ENCODE results near the gene PCBD1.

The PCBD1 gene

DNA sequence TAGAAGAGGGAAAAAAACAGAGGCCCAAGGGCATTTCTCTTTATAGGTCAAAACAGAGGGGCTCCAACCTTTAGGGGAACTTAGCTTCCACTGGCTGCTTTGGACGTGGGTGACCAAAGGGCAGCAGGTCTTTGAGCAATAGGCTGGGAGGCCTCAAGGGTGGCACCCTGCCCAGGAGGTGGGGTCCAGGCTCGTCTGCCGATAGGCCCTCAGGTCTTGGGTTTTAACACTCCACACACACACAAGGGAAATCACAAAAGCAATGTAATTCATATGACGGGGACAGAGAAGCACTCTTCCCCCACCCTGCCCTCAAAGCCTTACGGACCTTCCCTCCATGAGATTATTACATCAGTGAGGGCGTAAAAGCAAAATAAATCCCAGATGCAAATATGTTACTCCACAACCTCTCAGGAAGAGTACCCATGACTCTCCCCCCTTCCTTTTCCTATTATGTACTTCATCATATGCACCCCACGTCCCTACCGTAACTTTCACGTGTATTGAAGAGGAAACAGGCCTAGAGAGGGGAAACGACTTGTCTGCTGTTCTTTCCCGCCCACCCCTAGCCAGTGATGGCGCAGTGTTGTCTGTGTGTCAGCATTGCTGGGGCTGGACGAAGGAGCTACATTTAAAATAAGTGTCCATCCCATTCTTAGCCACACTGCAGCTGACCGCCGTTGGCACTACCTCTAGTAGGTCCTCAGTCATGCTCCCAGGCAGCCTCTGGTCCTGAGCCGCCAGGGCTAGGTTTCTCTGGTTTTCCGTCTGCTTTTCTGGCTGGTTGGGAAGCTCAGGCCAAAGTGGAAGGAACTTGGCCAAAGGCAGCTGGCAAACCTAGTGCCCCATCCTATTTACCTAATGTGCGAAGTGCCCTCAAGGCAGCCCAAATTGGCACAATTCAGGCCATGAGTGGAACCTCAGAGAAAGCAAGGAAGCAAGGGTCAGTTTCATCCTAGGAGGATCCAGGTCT is 2.1 kb downstream of the PCBD1 start:
- TF ChIP-seq TARDBP (IDR thresholded peaks at IDR 0.05): no peak
- no peak for TF ChIP-seq LEF1 (IDR thresholded peaks at IDR 0.05; ENCODE audit: borderline replicate concordance)
- TF ChIP-seq ZNF384 (IDR thresholded peaks at IDR 0.05): no peak
- TF ChIP-seq SP1 (IDR thresholded peaks at IDR 0.05): no peak
- TF ChIP-seq, protein P1, sequence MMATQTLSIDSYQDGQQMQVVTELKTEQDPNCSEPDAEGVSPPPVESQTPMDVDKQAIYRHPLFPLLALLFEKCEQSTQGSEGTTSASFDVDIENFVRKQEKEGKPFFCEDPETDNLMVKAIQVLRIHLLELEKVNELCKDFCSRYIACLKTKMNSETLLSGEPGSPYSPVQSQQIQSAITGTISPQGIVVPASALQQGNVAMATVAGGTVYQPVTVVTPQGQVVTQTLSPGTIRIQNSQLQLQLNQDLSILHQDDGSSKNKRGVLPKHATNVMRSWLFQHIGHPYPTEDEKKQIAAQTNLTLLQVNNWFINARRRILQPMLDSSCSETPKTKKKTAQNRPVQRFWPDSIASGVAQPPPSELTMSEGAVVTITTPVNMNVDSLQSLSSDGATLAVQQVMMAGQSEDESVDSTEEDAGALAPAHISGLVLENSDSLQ (IDR thresholded peaks at IDR 0.05): no peak
- TF ChIP-seq ARNT (IDR thresholded peaks at IDR 0.05): no peak
- no peak for TF ChIP-seq HDGF (IDR thresholded peaks at IDR 0.05; ENCODE audit: borderline replicate concordance)
- no peak for DNase-seq (ENCODE audit: extremely low spot score)
- ChIA-PET POLR2A (no interaction called here), CTCF (no interaction called here)

DNA sequence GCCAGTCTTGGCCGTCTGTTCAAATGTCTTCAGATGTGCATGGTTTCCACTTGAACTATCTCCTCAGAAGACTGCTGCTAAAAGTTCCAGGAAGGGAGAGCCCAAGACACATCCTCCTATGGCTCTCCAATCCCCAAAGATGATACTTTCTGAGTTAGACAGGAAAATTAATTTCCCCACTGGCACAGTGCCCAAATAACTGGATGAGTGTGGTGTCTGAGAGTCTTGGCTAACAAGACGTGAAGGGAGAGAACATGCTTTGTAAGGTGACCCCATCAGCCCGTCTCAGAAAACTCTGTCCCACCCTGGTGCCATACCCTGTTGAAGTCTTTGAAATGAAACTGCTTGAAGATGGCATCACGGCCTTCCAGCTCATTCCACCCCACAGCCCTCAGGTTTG is 2.9 kb downstream of the PCBD1 start:
- TF ChIP-seq ARNT (IDR thresholded peaks at IDR 0.05) (no peak), TARDBP (IDR thresholded peaks at IDR 0.05) (no peak), FOXK2 (IDR thresholded peaks at IDR 0.05) (no peak), L3MBTL2 (conservative IDR thresholded peaks at IDR 0.05) (no peak), NFRKB (IDR thresholded peaks at IDR 0.05) (no peak), ZNF384 (IDR thresholded peaks at IDR 0.05) (no peak), CTBP1 (IDR thresholded peaks at IDR 0.05; ENCODE audit: borderline replicate concordance) (no peak), BHLHE40 (IDR thresholded peaks at IDR 0.05; ENCODE audit: borderline replicate concordance) (no peak), HDGF (IDR thresholded peaks at IDR 0.05; ENCODE audit: borderline replicate concordance) (no peak), SP1 (IDR thresholded peaks at IDR 0.05) (no peak), FOXM1 (IDR thresholded peaks at IDR 0.05; ENCODE audit: borderline replicate concordance) (no peak), SUZ12 (IDR thresholded peaks at IDR 0.05) (no peak)
- TF ChIP-seq, protein P1 (IDR thresholded peaks at IDR 0.05): no peak
- DNase-seq (ENCODE audit: extremely low spot score): no peak
- CTCF ChIA-PET: no interaction called here
- POLR2A ChIA-PET: interaction anchor here (1.5 kb wide), 1 partner anchor 69 kb away, joined by 3 read pairs; no protein-coding TSS in a partner anchor

DNA sequence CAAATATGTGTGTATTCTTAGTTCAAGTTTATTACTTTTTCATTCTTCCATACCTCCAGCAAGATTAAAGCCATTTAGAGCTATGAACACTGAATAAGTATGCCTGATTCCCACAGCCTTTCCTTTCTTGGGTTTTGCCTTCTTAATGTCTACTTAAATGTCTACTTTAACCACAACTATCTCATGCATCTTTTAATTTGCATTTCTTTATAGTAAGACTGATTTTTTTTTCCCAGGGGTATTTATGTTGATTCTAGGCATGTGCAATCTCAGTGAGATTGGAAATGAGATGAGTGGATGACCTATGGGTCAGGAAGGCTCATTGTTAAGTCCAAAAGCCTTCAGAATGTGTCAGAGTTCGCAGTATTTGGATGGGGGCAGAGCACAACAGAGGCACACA is 3.6 kb downstream of the PCBD1 start:
- no peak for DNase-seq (ENCODE audit: extremely low spot score)
- TF ChIP-seq FOXK2 (IDR thresholded peaks at IDR 0.05) (no peak), HDGF (IDR thresholded peaks at IDR 0.05; ENCODE audit: borderline replicate concordance) (no peak)
- ChIA-PET CTCF (no interaction called here), POLR2A (interaction anchor here (0.6 to 1.5 kb wide), 2 partner anchors 67 to 68 kb away, joined by 3 read pairs; no protein-coding TSS in a partner anchor)

DNA sequence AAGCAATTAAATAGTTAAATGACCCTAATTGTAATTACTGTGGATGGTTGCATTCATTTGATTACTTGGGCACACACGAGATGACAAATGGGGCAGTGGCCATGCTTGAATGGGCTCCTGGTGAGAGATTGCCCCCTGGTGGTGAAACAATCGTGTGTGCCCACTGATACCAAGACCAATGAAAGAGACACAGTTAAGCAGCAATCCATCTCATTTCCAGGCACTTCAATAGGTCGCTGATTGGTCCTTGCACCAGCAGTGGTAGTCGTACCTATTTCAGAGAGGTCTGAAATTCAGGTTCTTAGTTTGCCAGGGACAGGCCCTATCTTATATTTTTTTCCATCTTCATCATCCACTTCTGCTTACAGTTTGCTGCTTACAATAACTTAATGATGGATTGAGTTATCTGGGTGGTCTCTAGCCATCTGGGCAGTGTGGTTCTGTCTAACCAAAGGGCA is 8.3 kb downstream of the PCBD1 start:
- ChIA-PET POLR2A (interaction anchor here (1.1 kb wide), 1 partner anchor 8 kb away, joined by 4 read pairs; the partner anchor contains the start of gene PCBD1), CTCF (no interaction called here)
- no peak for TF ChIP-seq NFRKB (IDR thresholded peaks at IDR 0.05)
- TF ChIP-seq, protein P1 (IDR thresholded peaks at IDR 0.05): peak; percentile 38; the same call in 1 of the 2 replicates
- peak; percentile 79 for DNase-seq (ENCODE audit: extremely low spot score)

DNA sequence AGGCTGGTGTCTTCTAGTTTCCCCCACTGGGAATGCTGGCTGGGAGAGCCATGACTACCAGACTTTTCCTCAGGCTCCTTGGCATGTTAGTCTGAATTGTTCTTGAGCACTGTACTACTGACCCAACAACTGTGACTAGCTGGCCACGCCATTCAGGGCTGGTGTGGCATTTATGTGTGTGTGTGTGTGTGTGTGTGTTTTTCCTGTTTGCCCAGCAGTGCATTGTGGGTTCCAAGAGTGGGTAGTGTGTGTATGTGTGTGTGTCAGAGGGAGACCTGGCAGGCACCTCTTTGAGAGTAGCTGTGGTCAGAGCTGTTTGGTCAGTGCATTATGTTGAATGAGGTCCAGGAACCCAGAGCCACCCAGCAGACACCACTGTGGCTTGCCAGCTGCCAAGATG is 9.2 kb downstream of the PCBD1 start:
- no peak for DNase-seq (ENCODE audit: extremely low spot score)
- POLR2A ChIA-PET: interaction anchor here (1.1 kb wide), 1 partner anchor 9 kb away, joined by 4 read pairs; the partner anchor contains the start of gene PCBD1
- CTCF ChIA-PET: no interaction called here
- no peak for TF ChIP-seq SUZ12 (IDR thresholded peaks at IDR 0.05)
- no peak for TF ChIP-seq NFRKB (IDR thresholded peaks at IDR 0.05)
- no peak for TF ChIP-seq BHLHE40 (IDR thresholded peaks at IDR 0.05; ENCODE audit: borderline replicate concordance)
- TF ChIP-seq FOXM1 (IDR thresholded peaks at IDR 0.05; ENCODE audit: borderline replicate concordance): no peak
- TF ChIP-seq L3MBTL2 (conservative IDR thresholded peaks at IDR 0.05): no peak
- TF ChIP-seq LEF1 (IDR thresholded peaks at IDR 0.05; ENCODE audit: borderline replicate concordance): no peak
- no peak for TF ChIP-seq FOXK2 (IDR thresholded peaks at IDR 0.05)
- no peak for TF ChIP-seq ZNF384 (IDR thresholded peaks at IDR 0.05)
- TF ChIP-seq SP1 (IDR thresholded peaks at IDR 0.05): no peak
- TF ChIP-seq, protein P1 (IDR thresholded peaks at IDR 0.05): no peak
- TF ChIP-seq HDGF (IDR thresholded peaks at IDR 0.05; ENCODE audit: borderline replicate concordance): no peak
- no peak for TF ChIP-seq CTBP1 (IDR thresholded peaks at IDR 0.05; ENCODE audit: borderline replicate concordance)
- no peak for TF ChIP-seq TARDBP (IDR thresholded peaks at IDR 0.05)
- no peak for TF ChIP-seq ARNT (IDR thresholded peaks at IDR 0.05)
- no peak for TF ChIP-seq ELF4 (IDR thresholded peaks at IDR 0.05)
- TF ChIP-seq FOXA1 (IDR thresholded peaks at IDR 0.05): no peak

DNA sequence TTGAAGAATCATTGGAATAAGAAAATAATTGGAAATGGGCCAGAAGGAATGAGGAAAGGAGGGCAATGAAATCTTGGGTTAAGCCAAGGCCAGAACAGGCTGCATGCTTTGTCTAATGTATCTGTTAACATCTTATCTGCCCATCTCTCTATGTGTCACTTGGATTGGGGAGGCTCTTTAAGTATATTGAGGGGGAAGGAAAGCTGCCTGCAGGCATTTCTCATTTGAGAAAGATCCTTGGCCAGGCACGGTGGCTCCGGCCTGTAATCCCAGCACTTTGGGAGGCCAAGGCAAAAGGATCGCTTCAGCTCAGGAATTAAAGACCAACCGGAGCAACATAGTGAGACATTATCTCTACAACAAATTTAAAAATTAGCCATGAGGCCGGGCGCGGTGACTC is 14.3 kb downstream of the PCBD1 start:
- no peak for TF ChIP-seq ARNT (IDR thresholded peaks at IDR 0.05)
- TF ChIP-seq HDGF (IDR thresholded peaks at IDR 0.05; ENCODE audit: borderline replicate concordance): no peak
- TF ChIP-seq L3MBTL2 (conservative IDR thresholded peaks at IDR 0.05): no peak
- TF ChIP-seq ZNF384 (IDR thresholded peaks at IDR 0.05): no peak
- TF ChIP-seq SP1 (IDR thresholded peaks at IDR 0.05): no peak
- ChIA-PET POLR2A (interaction anchor here (1.1 kb wide), 1 partner anchor 14 kb away, joined by 3 read pairs; the partner anchor contains the start of gene PCBD1), CTCF (no interaction called here)
- DNase-seq (ENCODE audit: extremely low spot score): no peak

All from HEK293T (cell line).